WERI-Rb-1 (cell line): ENCODE results near the gene PRX.

ENCODE experiments used
- DNase-seq: peaks from one replicate; pipeline ENCODE4 v3.0.0-alpha.2; 2020
- H3K27ac ChIP-seq: fragments of 250-450 bp; sonication (Bioruptor Pico); 2 replicates; pipeline ENCODE4 v1.5.1; 2020; ENCODE audit warnings: mild to moderate bottlenecking, moderate library complexity
- H3K27me3 ChIP-seq: fragments of 250-450 bp; sonication (Bioruptor Pico); 2 replicates; pipeline ENCODE4 v1.5.1; 2021; ENCODE audit warnings: mild to moderate bottlenecking, low read depth, moderate library complexity; ENCODE audit not compliant: insufficient read depth, severe bottlenecking
- H3K36me3 ChIP-seq: fragments of 250-450 bp; sonication (Bioruptor Pico); 2 replicates; pipeline ENCODE4 v1.5.1; 2020; ENCODE audit warnings: mild to moderate bottlenecking, moderate library complexity
- H3K4me3 ChIP-seq: 2 replicates; pipeline ENCODE4 v1.5.1; 2011; ENCODE audit warnings: low read depth, mild to moderate bottlenecking, control low read depth, low read length
- H3K9me3 ChIP-seq: fragments of 250-450 bp; sonication (Bioruptor Pico); 2 replicates; pipeline ENCODE4 v1.5.1; 2021; ENCODE audit warnings: mild to moderate bottlenecking, moderate library complexity; ENCODE audit not compliant: severe bottlenecking
- TF ChIP-seq, protein P1 (sequence below): IDR thresholded peaks from 2 replicates; pipeline ENCODE4 v1.5.1; 2011; ENCODE audit warnings: low read depth, mild to moderate bottlenecking, control low read depth, inconsistent platforms, low read length

PRX gene

DNA sequence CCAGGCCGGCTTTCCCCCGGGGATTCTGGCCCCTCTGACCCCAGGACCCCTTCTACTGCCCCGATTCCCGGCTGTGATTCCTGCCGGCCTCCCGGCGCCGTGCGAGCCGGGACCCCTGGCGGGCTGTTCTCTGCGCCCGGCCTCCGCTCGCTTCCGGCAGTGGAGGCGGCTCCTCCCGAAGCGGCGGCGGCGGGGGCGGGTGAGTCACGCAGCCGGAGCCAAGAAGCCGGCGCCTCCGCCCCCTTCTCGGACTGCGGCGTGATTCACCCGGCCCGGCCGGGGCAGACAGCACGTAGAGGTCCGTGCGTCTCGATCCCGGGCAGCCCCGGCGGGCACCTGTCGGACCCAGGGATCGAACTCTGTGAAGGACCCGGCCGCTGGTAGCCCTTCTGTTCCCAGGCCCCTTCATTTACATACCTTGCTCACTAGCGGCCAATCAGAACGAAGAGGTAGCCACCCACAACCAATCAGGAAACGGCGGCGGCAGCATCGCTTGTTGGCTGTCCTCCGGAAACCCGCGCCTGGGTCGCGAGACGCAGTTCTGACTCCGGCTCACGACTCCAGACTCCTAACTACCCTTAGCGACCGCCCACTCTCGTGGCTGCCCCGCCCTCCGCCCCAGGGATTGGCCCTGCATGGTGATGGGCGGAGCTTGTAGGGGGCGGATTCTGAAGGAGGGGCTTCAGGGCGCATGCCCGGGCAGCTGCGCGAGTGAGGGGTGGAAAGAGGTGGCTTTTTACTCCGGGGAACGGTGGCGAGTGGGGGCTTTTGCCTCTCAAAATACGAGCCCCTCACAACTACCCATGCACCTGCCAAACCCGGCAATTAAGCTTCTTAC, 12.5 kb upstream of the PRX start, which contains the start of gene SERTAD1:
SERTAD1 (minus strand) TSS at position 543 of the 838 bp plus-strand sequence. CDS start 2,446 bp downstream, outside the sequence.
- H3K36me3 ChIP-seq, result 0 out of 2 replicates have a peak, but pooled peaks cover 3% of the 10 kb centered on the region
- TF ChIP-seq, protein P1, sequence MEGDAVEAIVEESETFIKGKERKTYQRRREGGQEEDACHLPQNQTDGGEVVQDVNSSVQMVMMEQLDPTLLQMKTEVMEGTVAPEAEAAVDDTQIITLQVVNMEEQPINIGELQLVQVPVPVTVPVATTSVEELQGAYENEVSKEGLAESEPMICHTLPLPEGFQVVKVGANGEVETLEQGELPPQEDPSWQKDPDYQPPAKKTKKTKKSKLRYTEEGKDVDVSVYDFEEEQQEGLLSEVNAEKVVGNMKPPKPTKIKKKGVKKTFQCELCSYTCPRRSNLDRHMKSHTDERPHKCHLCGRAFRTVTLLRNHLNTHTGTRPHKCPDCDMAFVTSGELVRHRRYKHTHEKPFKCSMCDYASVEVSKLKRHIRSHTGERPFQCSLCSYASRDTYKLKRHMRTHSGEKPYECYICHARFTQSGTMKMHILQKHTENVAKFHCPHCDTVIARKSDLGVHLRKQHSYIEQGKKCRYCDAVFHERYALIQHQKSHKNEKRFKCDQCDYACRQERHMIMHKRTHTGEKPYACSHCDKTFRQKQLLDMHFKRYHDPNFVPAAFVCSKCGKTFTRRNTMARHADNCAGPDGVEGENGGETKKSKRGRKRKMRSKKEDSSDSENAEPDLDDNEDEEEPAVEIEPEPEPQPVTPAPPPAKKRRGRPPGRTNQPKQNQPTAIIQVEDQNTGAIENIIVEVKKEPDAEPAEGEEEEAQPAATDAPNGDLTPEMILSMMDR, result peak; percentile 58
- H3K27me3 ChIP-seq, result no peaks in the 10 kb centered on the region
- peak within 1 kb of the TSS; percentile 95 for H3K27ac ChIP-seq
- DNase-seq, result peak; percentile 100
- no peaks in the 10 kb centered on the region for H3K9me3 ChIP-seq
- H3K4me3 ChIP-seq, result peak within 1 kb of the TSS; percentile 88

DNA sequence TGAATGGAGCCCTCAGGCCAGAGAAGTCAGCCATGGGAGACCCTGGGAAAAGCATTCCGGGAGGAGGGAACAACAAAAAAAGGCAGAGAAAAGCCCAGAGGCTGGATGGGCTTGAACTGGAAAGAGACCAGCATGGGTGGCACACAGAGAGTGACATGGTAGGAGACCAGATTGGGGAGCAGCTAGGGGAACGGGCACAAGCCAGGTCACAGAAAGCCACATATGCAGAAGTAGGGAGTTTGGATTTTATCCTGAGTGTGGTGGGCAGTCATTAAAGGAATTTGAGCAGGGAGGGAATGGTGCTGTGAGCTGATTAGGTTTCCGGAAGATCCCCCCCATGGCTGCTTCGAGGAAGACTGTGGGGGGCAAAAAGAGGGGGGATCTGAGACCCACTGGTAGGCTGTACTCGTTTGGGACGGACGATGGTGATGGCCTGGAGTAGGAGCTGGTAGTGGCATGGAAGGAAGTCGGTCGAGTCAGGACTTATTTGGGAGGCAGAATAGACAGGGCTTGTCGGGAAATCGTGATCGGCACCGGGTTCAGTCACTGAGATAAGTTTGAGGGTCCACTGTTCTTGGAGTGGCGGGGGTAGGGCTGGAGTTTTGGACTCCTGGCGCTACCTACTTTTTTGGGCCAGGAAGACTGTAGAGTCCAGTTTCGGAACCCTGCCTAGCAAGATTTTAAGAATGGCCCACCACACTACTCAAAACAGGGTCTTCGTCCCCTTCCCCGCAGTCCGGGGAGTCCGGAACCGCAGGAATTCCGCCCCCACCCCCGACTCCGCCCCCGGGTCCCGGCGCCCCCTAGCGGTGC, 11.7 kb upstream of the PRX start:
- no peaks in the 10 kb centered on the region for H3K27me3 ChIP-seq
- peak overlapping the region; percentile 88 for H3K4me3 ChIP-seq
- H3K9me3 ChIP-seq, result no peaks in the 10 kb centered on the region
- peak overlapping the region; percentile 95 for H3K27ac ChIP-seq
- H3K36me3 ChIP-seq, result 0 out of 2 replicates have a peak, but pooled peaks cover 3% of the 10 kb centered on the region
- DNase-seq, result no peak
- TF ChIP-seq, protein P1, result no peak

DNA sequence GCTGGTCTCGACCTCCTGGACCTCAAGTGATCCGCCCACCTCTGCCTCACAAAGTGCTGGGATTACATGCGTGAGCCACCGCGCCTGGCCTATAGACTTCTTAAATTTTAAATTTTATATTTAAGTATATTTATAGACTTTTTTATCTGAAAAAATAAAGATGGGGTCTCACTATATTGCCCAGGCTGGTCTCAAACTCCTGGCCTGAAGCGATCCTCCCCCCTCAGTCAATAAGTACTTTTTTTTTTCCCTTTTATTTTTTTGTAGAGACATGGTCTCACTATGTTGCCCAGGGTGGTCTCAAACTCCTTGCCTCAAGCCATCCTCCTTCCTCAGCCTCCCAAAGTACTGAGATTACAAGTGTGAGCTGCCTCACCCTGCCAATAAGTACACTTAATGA, 10.8 kb upstream of the PRX start:
- no peak for DNase-seq
- no peaks in the 10 kb centered on the region for H3K27me3 ChIP-seq
- H3K9me3 ChIP-seq, result no peaks in the 10 kb centered on the region
- H3K36me3 ChIP-seq, result 0 out of 2 replicates have a peak, but pooled peaks cover 3% of the 10 kb centered on the region
- no peak overlapping the region for H3K27ac ChIP-seq
- no peak overlapping the region for H3K4me3 ChIP-seq
- TF ChIP-seq, protein P1, result no peak

DNA sequence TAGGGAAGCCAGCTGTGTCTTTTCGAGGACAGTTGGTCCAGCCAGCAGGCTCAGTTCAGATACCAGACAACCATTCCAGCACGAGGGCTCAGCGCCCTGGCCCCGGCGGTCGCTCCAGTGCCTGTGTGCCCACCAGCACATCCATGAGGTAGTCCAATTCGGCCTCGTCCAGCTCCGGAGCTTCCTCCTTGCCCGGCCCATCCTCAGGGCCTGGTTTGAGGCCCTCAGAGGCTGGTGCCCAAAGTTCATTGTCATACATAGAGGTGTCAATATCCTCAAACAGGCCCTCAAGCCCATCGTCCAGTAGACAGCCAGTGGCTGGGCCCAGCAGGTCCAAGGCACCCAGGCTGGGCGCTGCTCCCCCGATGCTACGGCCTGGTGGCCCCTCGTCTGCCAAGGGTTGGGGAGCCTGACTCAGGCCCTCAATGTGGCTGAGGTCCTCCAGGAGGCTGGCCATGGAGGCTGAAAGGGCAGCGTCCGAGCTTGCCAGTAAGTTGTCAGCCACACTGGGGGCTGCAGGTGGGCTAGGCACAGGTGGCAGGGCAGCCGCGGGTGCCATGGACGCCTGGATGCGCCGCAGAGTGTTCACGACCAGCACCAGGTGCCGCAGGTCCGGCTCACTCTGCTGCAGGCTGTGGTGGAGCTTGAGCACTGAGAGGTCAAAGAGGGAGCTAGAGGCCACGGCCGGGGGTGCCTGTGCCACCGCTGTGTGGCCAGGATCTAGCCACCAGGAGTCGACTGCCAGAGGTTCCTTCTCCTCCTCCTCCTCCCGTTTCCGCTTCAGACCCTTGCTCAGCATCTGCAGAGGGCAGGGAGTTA, 9.8 kb upstream of the PRX start:
- Histone ChIP-seq H3K36me3 (0 out of 2 replicates have a peak, but pooled peaks cover 3% of the 10 kb centered on the region), H3K9me3 (no peaks in the 10 kb centered on the region), H3K27ac (no peak overlapping the region), H3K27me3 (no peaks in the 10 kb centered on the region), H3K4me3 (no peak overlapping the region)
- TF ChIP-seq, protein P1, result no peak
- DNase-seq, result no peak

DNA sequence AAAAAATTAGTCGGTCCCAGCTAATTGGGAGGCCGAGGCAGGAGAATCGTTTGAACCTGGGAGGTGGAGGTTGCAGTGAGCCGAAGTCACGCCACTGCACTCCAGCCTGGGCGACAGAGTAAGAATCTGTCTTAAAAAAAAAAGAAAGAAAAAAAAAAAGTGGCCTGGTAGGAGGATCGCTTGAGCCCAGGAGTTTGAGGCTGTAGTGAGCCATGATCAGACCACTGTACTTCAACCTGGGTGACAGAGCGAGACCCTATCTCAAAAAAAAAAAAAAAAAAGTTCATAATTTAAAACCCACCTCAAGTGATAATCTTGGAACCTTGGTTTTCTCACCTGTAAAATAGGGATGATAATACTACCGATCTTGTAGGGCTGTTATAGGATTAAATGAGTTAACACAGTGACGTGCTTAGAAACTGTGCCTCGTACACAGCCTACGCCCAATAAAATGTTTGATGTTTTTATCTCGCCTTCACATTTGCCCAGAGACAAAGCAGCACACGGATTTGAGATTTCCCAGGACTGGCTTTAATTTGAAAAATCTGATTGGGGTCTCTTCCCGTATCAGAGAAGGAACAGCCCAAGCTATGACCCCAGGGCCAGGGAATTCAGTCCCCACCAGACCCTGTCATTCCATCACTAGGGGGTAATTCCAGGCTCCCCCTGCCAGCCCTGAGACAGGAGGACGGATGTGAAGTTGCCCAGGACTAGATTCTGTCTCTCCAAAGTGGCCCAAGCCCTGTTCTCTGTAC, 9.0 kb upstream of the PRX start:
- H3K27me3 ChIP-seq, result no peaks in the 10 kb centered on the region
- no peaks in the 10 kb centered on the region for H3K9me3 ChIP-seq
- TF ChIP-seq, protein P1, result no peak
- 0 out of 2 replicates have a peak, but pooled peaks cover 3% of the 10 kb centered on the region for H3K36me3 ChIP-seq
- no peak overlapping the region for H3K4me3 ChIP-seq
- no peak for DNase-seq
- H3K27ac ChIP-seq, result peak overlapping the region; percentile 96; the same call in 1 of the 2 replicates
